GM12873 (cell line): Measurements from ENCODE around the gene DHRSX.

Experiments
- TF ChIP-seq, protein P1 (sequence below): IDR thresholded peaks from 2 replicates; pipeline ENCODE4 v1.5.1; 2012; ENCODE audit warnings: low read depth, mild to moderate bottlenecking, moderate library complexity, low read length, control low read depth; ENCODE audit not compliant: insufficient read depth; ENCODE audit errors: missing control alignments

DHRSX gene

GRCh38 chrX:2391869-2392606 lies 108.7 kb downstream of the DHRSX start:
- TF ChIP-seq, protein P1, sequence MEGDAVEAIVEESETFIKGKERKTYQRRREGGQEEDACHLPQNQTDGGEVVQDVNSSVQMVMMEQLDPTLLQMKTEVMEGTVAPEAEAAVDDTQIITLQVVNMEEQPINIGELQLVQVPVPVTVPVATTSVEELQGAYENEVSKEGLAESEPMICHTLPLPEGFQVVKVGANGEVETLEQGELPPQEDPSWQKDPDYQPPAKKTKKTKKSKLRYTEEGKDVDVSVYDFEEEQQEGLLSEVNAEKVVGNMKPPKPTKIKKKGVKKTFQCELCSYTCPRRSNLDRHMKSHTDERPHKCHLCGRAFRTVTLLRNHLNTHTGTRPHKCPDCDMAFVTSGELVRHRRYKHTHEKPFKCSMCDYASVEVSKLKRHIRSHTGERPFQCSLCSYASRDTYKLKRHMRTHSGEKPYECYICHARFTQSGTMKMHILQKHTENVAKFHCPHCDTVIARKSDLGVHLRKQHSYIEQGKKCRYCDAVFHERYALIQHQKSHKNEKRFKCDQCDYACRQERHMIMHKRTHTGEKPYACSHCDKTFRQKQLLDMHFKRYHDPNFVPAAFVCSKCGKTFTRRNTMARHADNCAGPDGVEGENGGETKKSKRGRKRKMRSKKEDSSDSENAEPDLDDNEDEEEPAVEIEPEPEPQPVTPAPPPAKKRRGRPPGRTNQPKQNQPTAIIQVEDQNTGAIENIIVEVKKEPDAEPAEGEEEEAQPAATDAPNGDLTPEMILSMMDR, result no peak

DNA sequence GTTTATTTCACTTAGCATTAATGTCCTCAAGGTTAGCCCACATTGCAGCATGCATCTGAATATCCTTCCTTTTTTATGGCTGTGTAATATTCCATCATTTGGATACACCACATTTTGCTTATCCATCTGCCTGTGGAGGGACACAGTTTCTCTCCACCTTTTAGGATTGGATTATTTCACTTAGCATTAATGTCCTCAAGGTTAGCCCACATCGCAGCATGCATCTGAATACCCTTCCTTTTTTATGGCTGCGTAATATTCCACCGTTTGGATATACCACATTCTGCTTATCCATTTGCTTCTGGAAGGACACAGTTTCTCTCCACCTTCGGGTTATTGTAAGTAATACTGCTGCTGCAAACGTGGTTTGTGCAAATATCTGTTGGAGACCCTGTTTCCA lies 110.0 kb downstream of the DHRSX start:
- TF ChIP-seq, protein P1, result no peak

DNA sequence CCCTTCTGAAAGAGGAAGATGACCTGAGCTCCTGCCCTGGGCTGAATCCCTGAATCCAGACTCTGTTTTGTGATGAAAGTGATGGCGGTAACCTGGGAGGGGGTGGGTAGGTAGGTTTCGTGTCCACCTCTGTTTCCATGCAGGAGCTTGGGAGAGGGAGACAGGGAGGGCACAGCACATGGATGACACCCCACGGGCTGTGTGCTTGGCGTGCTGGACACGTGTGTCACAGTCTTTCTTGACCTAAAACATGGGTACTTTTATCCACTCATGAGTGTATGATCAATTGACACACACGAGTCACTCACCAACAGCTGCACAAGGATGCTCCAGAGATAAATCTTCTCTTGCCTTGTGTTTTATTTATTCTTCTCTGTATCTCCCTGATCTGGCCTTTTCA lies 111.5 kb downstream of the DHRSX start:
- TF ChIP-seq, protein P1, result no peak

DNA sequence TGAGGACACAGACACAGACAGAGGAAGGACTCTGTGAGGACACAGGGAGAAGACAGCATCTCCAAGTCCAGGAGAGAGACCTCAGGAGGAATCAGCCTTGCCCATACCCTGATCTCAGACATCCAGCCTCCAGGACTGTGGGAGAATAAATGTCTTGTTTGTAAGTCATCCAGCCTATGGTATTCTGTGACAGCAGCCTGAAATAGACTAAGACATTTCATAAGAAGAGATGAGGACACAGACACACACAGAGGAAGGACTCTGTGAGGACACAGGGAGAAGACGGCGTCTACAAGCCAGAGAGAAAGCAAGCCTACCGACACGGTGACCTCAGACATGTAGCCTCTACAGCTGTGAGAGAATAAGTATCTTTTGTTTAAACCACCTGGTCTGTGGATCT lies 112.1 kb downstream of the DHRSX start:
- TF ChIP-seq, protein P1, result no peak

DNA sequence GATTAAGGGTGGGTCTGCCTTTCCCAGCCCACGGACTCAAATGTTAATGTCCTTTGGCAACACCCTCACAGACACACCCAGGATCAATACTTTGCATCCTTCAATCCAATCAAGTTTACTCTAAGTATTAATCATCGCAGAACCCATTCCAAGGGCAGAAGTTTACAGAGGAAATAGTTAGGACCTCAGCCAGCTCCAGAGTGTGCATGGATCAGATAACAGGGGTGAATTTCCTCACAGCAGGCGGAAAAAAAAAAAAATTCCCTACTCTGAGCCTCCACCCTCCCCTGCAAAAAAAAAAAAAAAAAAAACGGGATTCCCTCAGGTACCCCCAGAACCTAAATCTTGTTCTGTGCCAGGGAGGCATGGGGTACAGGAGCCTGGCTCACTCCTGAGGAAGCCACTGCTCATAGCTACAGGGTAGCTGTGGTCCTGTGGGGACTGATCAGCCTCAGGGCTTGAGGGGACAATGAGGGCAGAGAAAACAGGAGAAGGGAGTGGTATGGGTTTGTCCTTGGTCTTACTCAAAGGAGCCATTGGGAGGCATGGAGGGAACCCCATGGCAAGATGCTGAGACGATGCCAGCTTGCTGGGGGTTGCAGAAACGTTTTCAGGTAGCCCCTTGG lies 113.0 kb downstream of the DHRSX start:
- TF ChIP-seq, protein P1, result no peak

- TF ChIP-seq, protein P1, result no peak
Observed at GRCh38 chrX:2385224-2385623, 115.6 kb downstream of the DHRSX start.

DNA sequence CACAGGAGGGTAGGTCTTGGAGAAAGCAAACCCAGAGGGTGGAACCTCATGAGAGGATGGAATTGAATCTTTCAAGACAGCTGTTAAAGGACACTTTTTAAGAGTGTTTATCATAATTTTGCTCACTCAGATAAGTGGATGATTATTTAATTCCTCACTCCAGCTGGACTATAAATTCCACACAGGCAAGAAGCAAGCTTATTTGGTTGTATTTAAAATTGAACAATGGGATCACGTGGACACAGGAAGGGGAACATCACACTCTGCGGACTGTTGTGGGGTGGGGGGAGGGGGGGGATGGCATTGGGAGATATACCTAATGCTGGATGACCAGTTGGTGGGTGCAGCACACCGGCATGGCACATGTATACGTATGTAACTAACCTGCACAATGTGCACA lies 116.3 kb downstream of the DHRSX start:
- TF ChIP-seq, protein P1, result no peak
